AG10803 (cell line): Measurements from ENCODE around the gene PRKN.

Experiments
- DNase-seq: peaks from one replicate; pipeline ENCODE4 v3.0.0; 2010; ENCODE audit warnings: low read depth
- H3K4me3 ChIP-seq: 2 replicates; pipeline ENCODE4 v1.5.1; 2011; ENCODE audit warnings: mild to moderate bottlenecking, low read length, control low read depth
- TF ChIP-seq, protein P1 (sequence below): conservative IDR thresholded peaks from 2 replicates; pipeline ENCODE4 v1.5.1; 2011; ENCODE audit warnings: mild to moderate bottlenecking, low read length, control low read depth, inconsistent platforms

The PRKN gene

DNA sequence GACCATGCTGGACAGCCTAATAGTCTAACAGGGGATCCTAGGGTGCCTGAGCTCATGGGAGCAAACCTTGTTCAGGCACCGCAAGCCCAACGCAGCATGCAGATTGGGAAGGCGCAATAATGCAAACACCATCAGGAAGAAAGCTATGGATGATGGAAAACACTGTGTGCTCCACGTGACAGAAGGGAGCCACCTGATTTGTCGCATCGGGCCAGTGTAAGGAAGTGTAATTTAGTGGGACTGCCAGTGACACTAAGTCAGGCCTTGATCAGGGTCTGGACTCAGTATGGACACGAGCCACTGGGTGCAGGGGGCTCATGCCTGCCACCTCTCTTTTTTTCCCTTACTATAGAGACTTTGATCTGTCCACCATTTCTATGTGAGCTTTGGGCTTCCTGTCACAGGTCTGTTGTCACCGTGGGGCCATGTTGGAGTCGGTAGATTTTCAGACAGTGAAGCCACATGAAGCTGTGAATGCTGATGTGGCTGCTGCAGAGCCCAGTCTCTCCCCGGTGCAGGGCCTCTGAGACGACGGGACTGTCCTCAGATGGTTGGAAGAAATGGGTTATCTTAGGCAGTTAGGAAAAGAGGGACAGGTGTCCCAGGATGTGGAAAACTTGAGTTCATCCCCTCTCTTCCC is 1379.5 kb downstream of the PRKN start:
- TF ChIP-seq, protein P1, sequence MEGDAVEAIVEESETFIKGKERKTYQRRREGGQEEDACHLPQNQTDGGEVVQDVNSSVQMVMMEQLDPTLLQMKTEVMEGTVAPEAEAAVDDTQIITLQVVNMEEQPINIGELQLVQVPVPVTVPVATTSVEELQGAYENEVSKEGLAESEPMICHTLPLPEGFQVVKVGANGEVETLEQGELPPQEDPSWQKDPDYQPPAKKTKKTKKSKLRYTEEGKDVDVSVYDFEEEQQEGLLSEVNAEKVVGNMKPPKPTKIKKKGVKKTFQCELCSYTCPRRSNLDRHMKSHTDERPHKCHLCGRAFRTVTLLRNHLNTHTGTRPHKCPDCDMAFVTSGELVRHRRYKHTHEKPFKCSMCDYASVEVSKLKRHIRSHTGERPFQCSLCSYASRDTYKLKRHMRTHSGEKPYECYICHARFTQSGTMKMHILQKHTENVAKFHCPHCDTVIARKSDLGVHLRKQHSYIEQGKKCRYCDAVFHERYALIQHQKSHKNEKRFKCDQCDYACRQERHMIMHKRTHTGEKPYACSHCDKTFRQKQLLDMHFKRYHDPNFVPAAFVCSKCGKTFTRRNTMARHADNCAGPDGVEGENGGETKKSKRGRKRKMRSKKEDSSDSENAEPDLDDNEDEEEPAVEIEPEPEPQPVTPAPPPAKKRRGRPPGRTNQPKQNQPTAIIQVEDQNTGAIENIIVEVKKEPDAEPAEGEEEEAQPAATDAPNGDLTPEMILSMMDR = no peak
- H3K4me3 ChIP-seq = no peak overlapping the region
- DNase-seq = no peak

DNA sequence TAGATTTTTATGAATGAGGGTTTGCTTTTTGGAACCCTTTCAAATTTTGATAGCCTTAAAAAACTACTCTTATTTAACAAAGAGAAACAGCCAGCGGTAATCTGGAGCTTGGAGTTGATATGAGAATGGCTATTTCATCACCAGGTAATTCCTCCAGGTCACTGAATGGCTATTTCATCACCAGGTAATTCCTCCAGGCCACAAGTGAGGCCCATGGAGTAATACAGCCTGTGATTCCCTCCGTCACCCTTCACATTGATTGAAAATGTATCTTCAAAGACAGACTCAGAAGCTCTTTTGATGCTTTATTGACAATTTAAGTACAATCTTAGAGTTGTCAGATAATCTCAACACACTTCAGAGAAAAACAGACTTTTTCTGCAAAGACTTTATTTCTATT is 1380.4 kb downstream of the PRKN start:
- H3K4me3 ChIP-seq = no peak overlapping the region
- TF ChIP-seq, protein P1 = no peak
- no peak for DNase-seq

DNA sequence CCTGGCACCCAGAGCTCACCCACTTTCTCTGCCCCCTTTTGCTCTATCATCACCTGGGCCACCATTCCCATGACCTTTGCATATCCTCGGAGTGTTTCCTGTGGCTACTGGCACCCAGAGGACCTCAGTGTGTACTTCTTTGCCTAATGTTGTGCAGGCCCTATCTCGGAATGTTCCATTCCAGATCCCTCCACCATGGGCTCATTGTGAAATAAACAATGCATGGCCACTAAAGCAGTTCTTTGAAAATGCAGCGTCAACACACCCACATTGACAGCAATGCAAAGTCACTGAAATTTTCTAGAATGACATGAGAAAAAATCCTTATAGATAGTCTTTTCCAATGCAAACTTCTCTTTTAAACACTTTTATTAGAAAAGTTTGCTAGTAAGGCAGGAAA is 1380.8 kb downstream of the PRKN start:
- no peak for DNase-seq
- H3K4me3 ChIP-seq = no peak overlapping the region
- TF ChIP-seq, protein P1 = no peak

DNA sequence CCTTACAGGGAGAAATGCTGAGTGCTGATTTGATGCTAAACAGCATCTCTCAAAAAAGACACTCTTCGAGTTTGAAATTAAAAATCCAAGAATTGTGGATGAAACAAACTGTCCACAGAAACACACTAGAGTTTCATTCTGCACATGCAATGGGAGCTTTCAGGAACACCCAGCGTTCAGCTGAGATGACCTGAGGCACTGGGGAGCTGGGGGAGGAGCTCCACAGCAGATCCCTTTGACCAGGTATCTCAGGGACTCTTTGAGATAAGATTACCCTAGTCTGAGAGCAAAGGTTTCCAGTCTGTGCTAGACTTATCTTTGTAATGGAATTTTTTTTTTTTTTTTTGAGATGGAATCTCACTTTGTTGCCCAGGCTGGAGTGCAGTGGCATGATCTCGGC is 1382.9 kb downstream of the PRKN start:
- no peak overlapping the region for H3K4me3 ChIP-seq
- TF ChIP-seq, protein P1 = no peak
- no peak for DNase-seq

DNA sequence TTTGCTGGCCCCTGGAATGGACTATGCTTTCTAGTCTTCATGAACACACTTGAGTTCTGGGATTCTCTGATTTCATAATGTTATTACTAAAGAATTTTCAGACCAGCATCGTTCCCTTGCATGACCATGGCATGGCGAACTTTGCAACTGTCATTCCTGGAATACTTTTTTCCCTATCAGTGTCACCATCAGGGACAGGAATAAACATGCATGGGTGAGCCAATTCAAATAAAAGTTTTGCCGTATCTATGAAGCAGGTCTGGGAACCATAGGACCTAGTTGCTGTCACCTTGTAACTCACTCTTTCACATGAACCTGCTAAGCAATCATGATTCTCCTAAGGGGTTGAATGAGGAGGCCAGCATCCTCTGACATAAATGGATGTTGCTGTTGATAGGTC is 1385.5 kb downstream of the PRKN start:
- TF ChIP-seq, protein P1 = no peak
- no peak for DNase-seq
- H3K4me3 ChIP-seq = no peak overlapping the region

DNA sequence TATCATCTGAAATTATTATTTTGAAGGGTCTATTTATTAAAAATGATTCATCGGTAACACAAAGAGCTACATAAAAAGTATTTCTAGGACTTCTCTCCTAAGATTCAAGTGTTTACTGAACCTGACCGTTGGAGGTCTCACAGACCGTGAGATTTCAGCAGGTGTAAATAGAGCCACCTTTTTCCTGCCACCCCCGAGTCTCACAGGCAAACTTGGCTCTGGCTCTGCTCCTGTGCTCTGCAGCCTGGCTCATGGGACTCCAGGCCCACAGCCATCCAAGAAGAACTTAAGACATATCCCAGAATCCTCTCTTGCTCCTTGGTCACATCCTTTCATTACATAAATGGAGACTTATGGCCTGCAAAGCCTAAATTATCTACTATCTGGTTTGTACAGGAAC is 1385.9 kb downstream of the PRKN start:
- no peak for DNase-seq
- H3K4me3 ChIP-seq = no peak overlapping the region
- TF ChIP-seq, protein P1 = no peak

DNA sequence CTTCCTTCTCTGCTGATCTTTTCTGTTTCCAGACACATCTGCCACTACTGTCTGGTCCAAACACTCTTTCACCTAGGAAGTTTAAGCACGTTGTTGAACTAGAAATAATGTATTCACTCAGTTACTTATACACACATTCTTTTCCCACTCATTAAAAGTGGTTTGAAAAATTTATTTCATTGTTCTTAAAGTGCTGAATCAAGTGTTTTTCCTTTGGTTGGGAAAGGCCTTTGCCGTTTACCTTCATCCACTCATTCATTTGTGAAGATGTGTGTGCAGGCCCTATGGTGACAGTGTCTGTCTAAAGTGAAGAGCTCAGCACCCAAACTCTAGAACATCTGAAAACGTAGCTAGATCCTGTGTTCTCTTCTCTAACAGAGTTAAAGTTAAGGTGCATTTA is 1389.6 kb downstream of the PRKN start:
- no peak for DNase-seq
- no peak overlapping the region for H3K4me3 ChIP-seq
- TF ChIP-seq, protein P1 = no peak
